Neural cell (in vitro differentiated cells): Measurements from ENCODE around the gene OBP2A.

ENCODE experiments used
- CTCF ChIP-seq: fragments of 450-650 bp; IDR thresholded peaks from 2 replicates; pipeline ENCODE4 v1.5.1; 2014; ENCODE audit warnings: antibody characterized with exemption, mild to moderate bottlenecking, moderate library complexity; ENCODE audit not compliant: poor library complexity, severe bottlenecking
- EP300 ChIP-seq: fragments of 450-650 bp; conservative IDR thresholded peaks from 2 replicates; pipeline ENCODE4 v1.6.1; 2014; ENCODE audit warnings: antibody characterized with exemption, mild to moderate bottlenecking, moderate library complexity; ENCODE audit not compliant: poor library complexity, severe bottlenecking
- EZH2 ChIP-seq: fragments of 200-600, 300-800 bp; shearing (Covaris generic), sonication (generic); IDR thresholded peaks from 2 replicates; pipeline ENCODE4 v1.6.1; 2014; ENCODE audit warnings: antibody characterized with exemption, low read length, borderline replicate concordance, mild to moderate bottlenecking; ENCODE audit not compliant: insufficient read depth, poor library complexity, severe bottlenecking
- MXI1 ChIP-seq: fragments of 450-650 bp; conservative IDR thresholded peaks from 2 replicates; pipeline ENCODE4 v1.6.1; 2014; ENCODE audit warnings: antibody characterized with exemption, mild to moderate bottlenecking; ENCODE audit not compliant: poor library complexity, severe bottlenecking
- POLR2AphosphoS5 ChIP-seq: IDR thresholded peaks from 2 replicates; pipeline ENCODE4 v1.6.1; 2012
- RAD21 ChIP-seq: fragments of 450-650 bp; conservative IDR thresholded peaks from 2 replicates; pipeline ENCODE4 v1.6.1; 2014; ENCODE audit warnings: antibody characterized with exemption, mild to moderate bottlenecking, moderate library complexity
- REST ChIP-seq: IDR thresholded peaks from 2 replicates; pipeline ENCODE4 v1.6.1; 2012; ENCODE audit warnings: borderline replicate concordance
- SMC3 ChIP-seq: fragments of 450-650 bp; conservative IDR thresholded peaks from 2 replicates; pipeline ENCODE4 v1.6.1; 2014; ENCODE audit warnings: antibody characterized with exemption, mild to moderate bottlenecking, moderate library complexity; ENCODE audit not compliant: poor library complexity
- TAF1 ChIP-seq: IDR thresholded peaks from 2 replicates; pipeline ENCODE4 v1.6.1; 2012; ENCODE audit warnings: low read depth

GRCh38 chr9:135580664-135581380 lies 34.9 kb downstream of the OBP2A start:
- TF ChIP-seq EZH2 (no peak), CTCF (no peak), EP300 (no peak), TAF1 (no peak), SMC3 (no peak), POLR2AphosphoS5 (no peak), REST (no peak), RAD21 (no peak), MXI1 (no peak)
